ENCODE measurements around the gene ZNF320. TPM values are rescaled to one million over a fixed set of nuclear protein-coding genes. Genes with fewer than 3 reads are reported as not detected.
A peak's percentile ranks its signal among the peaks of the same experiment; 100 is the strongest.
"Not testable (repeated sequence)": the region's sequence is repeated elsewhere in the genome, so short reads cannot be mapped to it uniquely, and the experiment has no call there.

Gene ZNF320
- 10 to 100 TPM in 9 of 12 donors, 1 to 10 TPM in 1, not detected in 2; 8.7 to 29.5 (median 19.4) TPM for polyA plus RNA-seq (ENCODE audit: insufficient read length in 12 of 12)
- long read RNA-seq, donor 1: 0 reads
- long read RNA-seq, donor 2, partial matches to known transcripts: 0 of 1 reads
- long read RNA-seq, donor 2, other reads (novel, unspliced or antisense): 0 of 1 reads
- long read RNA-seq, donor 3: 0 reads
- long read RNA-seq, donor 4: 0 reads
- long read RNA-seq, donor 5, partial matches to known transcripts: 0 of 2 reads
- long read RNA-seq, donor 5, other reads (novel, unspliced or antisense): 0 of 2 reads
- long read RNA-seq, donor 6: 0 reads
- long read RNA-seq, donor 7: 0 reads
- long read RNA-seq, donor 8: 0 reads
- long read RNA-seq, donor 9: 0 reads
- long read RNA-seq, donor 10: 0 reads
- long read RNA-seq, donor 11, partial matches to known transcripts: 0 of 1 reads
- long read RNA-seq, donor 11, other reads (novel, unspliced or antisense): 0 of 1 reads

- peak; percentile 96 for DNase-seq
Measured at GRCh38 chr19:52897138-52897935, at the start of gene ZNF320. ZNF320 (minus strand) TSS chr19:52897635; CDS start chr19:52890255, 7,380 bp downstream.

DNA sequence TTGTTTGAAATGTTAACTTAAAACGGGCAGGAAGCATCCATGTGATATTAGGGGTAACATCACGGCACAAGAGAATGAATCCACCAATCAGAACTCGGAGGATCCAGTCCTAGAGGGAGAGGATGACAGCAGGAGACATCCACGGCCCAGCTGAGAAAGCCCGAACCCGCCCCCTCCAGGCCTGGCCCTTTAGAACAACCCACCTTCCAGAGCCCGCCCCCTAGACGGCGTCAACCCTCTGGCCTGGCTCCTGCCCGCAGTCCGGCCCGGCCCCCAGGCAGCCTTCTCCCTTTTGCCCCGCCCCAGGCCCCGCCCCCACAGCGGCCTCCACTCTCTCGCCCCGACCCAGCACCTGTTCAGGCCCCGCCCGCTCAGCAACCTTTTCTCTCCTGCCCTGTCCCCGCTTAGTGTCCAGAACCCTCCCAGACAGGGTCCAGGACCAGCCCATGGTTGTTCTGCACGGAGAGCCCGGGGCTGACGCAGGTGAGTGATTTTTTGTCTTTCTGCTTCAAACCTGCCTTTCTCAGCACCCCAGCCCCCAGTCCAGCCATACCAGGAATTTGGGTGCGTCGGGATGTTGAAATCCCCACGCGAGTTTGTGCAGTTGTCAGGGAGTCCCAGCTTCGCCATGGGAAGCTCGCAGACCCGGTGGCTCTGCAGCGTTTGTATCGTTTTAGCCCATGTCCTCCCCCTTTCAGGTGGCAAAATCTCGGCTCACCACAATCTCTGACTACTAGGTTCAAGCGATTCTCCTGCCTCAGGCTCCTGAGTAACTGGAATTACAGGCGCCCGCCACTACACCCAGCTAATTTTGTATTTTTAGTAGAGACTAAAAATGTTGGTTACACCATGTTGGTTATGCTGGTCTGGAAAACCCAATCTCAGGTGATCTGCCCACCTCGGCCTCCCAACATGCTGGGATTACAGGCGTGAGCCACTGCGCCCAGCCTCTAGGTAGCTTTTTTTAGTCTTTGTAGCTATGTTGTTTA is 49.2 kb upstream of the ZNF320 start:
- peak; percentile 38 for DNase-seq

DNA sequence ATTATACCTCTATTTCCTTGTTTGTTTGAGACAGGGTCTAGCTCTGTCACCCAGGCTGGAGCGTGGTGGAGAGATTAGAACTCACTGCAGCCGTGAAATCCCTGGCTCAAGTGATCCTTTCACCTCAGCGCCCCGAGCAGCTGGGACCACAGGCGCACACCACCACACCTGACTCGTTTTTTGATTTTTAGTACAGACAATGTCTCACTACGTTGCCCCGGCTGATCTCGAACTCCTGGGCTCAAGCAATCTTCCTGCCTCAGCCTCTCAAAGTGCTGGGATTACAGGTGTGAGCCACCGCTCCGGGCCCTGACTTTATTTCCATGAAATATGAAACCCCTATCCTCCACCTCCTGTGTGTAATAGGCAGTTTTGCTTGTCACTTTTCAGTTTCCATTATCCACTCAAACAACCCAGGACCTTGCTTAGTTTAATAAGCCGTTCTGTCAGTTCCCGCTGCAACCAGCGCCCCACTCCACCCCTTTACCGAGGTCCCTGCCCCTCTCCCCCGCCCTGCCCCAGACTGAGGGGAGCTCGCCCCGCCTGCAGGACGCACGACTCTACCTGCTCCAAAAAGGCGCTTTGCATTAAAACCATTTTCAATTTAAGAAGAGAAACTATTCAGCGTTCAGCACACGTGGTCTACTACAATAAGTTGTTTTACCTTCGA is 48.4 kb upstream of the ZNF320 start:
- no peak for DNase-seq

DNA sequence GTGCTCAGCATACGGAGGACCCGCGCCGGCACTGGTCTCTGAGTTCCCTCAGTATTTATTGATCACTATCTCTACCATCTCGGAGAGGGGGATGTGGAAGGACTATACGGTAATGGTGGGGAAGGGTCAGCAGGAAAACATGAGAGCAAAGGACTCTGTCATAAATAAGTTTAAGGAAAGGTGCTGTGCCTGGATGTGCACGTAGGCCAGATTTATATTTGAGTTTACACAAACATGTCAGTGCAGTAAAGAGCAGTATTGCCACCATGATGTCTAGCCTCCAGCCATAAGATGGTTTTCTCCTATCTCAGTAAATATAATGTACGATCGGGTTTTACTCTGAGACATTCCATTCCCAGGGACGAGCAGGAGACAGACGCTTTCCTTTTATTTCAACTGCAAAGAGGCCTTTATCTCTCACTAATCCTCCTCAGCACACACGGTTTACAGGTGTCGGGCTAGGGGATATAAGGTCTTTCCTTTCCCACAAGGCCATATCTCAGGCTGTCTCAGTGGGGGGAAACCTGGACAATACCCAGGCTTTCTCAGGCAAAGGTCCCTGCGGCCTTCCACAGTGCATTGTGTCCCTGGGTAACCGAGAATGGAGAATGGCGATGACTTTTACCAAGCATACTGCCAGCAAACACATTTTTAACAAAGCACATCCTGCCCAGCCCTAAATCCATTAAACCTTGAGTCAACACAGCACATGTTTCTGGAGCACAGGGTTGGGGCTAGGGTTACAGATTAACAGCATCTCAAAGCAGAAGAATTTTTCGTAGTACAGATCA is 47.5 kb upstream of the ZNF320 start:
- not testable (repeated sequence) for DNase-seq

DNA sequence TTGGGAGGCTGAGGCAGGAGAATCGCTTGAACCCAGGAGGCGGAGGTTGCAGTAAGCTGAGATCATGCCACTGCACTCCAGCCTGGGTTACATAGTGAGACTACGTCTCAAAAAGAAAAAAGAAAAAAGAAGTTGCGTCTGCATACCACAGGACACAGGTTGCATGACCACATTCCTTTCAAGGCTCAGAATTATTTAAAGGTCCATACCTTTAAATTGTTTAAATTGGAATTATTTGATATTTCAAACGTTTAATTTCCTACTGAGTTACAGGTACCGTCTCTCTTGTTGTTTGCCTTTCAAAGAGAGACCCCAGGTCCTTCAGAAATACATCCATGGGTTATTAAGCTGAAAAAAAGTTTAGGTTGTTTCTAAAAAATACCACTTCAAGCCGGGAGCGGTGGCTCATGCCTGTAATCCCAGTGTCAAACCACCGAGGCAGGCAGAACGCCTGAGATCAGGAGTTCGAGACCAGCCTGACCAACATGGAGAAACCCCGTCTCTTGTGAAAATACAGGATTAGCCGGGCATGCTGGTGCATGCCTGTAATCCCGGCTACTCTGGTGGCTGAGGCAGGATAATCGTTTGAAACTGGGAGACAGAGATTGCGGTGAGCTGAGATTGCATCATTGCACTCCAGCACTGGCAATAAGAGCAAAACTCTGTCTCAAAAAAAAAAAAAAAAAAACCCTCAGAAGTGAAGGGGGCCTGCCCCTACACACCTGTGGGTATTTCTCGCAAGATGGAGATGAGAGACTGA is 46.6 kb upstream of the ZNF320 start:
- no peak for DNase-seq

GRCh38 chr19:52943134-52943883 is 45.9 kb upstream of the ZNF320 start:
- DNase-seq: no peak

DNA sequence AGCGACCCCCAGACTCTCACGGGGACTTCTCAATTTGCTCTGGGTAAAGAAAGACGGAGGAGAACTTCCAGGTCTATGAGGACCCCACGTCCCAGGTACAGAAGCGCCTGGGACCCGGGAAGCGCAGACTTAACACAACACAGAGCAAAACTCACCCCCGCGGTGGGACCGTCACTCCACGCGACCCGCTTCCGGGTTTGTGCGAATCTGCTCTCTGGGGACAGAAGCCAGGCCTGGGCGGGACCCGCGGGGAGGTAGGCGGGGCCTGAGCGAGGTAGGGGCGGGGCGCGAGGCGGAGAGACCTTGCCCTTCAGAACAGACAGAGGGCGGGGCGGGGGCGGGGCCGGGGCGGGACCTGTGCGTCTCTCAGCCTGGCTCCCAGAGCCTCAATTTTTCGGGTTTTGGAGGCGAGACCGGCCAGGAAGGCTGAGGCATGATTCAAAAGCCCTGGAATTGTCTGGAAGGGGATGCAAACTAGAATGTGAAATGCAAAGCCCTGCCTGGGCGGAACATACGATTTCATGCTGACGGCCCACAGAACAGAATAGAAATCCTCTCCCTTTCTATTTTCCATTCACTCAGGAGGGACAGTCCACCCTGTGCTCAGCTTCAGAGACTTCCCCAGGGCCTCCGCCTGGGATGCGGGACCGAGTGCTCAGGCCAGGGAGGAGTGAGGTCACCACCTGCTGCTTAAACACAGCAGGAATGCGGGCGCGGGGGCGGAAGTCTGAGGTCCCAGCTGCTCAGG is 45.1 kb upstream of the ZNF320 start:
- DNase-seq: peak; percentile 81

- peak; percentile 56 for DNase-seq
Measured at GRCh38 chr19:52941941-52942385, 44.5 kb upstream of the ZNF320 start.

- DNase-seq: not testable (repeated sequence)
Measured at GRCh38 chr19:52941523-52941922, 44.1 kb upstream of the ZNF320 start.

DNA sequence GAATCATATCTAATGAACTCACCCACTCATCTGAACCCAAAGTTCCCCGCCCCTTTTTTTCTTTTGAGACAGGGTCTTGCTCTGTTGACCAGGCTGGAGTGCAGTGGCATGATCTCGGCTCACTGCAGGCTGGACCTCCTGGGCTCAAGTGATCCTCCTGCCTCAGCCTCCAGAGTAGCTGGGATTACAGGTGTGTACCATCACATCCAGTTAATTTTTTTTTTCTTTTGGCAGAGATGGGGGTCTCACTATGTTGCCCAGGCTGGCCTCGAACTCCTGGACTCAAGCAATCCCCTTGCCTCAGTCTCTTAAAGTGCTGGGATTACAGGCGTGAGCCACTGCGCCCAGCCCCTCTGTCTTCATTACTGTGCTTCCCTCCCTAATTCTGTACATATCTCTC is 43.5 kb upstream of the ZNF320 start:
- not testable (repeated sequence) for DNase-seq

GRCh38 chr19:52938761-52939160 is 41.3 kb upstream of the ZNF320 start:
- DNase-seq: no peak

DNA sequence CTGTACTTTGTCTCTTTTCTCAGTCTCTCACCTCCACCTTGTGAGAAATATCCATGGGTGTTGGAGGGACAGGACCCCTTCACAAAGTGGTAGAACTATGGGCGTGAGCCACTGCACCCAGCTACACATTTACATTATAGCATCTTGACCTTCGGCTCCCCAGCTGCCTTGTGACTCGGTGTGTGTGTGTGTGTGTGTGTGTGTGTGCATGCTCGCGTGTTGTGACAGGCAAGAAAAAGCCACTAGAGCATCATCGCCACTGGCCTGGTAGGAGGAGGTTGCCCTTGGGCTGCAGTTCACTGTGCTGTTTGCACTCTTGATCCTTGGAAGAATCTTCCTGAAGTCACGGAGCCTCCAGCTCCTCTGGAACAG is 39.5 kb upstream of the ZNF320 start:
- no peak for DNase-seq

DNA sequence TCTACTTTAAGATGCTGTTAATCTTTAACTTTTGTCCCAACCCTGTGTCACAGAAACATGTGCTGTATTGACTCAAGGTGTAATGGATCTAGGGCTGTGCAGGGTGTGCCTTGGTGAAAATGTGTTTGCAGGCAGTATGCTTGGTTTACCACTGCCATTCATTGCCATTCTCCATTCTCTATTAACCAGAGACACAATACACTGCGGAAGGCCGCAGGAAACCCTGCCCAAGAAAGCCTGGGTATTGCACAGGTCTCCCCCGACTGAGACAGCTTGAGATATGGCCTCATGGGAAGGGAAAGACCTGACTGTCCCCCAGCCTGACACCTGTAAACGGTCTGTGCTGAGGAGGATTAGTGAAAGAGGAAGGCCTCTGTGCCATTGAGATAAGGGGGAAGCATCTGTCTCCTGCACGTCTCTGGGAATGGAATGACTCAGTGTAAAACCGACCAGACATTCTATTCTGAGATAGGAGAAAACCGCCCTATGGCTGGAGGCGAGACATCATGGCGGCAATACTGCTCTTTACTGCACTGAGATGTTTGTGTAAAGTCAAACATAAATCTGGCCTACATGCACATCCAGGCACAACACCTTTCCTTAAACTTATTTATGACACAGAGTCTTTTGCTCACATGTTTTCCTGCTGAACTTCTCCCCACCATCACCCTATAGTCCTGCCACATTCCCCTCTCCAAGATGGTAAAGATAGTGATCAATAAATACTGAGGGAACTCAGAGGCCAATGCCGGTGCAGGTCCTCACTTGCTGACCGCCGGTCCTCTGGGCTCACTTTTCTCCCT is 38.9 kb upstream of the ZNF320 start:
- DNase-seq: no peak

GRCh38 chr19:52935434-52935833 is 38.0 kb upstream of the ZNF320 start:
- no peak for DNase-seq

DNA sequence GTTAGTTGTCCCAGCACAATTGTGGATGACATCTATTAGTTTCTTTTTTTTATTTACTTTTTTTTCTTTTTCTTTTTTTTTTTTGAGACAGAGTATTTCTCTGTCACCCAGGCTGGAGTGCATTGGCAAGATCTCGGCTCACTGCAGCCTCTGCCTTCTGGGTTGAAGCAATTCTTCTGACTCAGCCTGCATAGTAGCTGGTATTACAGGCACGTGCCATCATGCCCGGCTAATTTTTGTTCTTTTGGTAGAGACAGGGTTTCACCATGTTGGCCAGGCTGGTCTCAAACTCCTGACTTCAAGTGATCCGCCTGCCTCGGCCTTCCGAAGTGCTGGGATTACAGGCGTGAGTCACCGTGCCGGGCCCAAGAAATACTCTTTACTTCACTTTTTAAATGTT is 27.2 kb upstream of the ZNF320 start:
- DNase-seq: not testable (repeated sequence)

- peak; percentile 29 for DNase-seq
Measured at GRCh38 chr19:52923778-52924593, 26.6 kb upstream of the ZNF320 start.

Data from muscle of arm (tissue), 14 donors.